MM.1S (cell line): ENCODE data around the gene RMI1.

Experiments
- EZH2 ChIP-seq: fragments of 300-600 bp; sonication (generic); optimal IDR thresholded peaks from 2 replicates; pipeline ENCODE3; 2017; ENCODE audit warnings: low read depth, mild to moderate bottlenecking, antibody characterized with exemption, low read length, mixed read lengths
- EZH2phosphoT487 ChIP-seq: fragments of 300-600 bp; sonication (generic); IDR thresholded peaks from 2 replicates; pipeline ENCODE4 v1.6.1; 2018; ENCODE audit warnings: antibody characterized with exemption, low read length
- TF ChIP-seq, protein P1 (sequence below): fragments of 300-600 bp; sonication (generic); IDR thresholded peaks from 2 replicates; pipeline ENCODE4 v1.5.1; 2016; ENCODE audit warnings: antibody characterized with exemption, low read length, mixed read lengths

DNA sequence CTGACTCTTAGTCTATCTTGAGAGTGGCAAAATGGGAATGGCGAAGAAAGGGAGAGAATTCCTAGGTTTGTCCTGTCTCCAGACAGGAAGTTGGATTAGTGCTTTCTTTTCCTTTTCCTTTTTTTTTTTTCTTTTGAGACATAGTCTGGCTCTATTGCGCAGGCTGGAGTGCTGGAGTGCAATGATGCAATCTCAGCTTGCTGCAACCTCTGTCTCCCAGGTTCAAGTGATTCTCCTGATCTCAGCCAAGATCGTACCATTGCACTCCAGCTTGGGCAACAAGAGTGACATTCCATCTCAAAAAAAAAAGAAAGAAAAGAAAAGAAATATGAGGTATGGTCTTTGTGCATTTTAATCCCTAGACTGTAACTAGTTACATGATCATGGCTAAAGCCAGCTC, 46.8 kb upstream of the RMI1 start:
- TF ChIP-seq, protein P1, sequence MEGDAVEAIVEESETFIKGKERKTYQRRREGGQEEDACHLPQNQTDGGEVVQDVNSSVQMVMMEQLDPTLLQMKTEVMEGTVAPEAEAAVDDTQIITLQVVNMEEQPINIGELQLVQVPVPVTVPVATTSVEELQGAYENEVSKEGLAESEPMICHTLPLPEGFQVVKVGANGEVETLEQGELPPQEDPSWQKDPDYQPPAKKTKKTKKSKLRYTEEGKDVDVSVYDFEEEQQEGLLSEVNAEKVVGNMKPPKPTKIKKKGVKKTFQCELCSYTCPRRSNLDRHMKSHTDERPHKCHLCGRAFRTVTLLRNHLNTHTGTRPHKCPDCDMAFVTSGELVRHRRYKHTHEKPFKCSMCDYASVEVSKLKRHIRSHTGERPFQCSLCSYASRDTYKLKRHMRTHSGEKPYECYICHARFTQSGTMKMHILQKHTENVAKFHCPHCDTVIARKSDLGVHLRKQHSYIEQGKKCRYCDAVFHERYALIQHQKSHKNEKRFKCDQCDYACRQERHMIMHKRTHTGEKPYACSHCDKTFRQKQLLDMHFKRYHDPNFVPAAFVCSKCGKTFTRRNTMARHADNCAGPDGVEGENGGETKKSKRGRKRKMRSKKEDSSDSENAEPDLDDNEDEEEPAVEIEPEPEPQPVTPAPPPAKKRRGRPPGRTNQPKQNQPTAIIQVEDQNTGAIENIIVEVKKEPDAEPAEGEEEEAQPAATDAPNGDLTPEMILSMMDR, result no peak
- no peak for TF ChIP-seq EZH2
- TF ChIP-seq EZH2phosphoT487, result no peak
